NOMO-1 treated with dmso at 0.1 percent for 144 hours (cell line): ENCODE measurements around the gene SLX4IP.
"Not testable (repeated sequence)": the region's sequence is repeated elsewhere in the genome, so short reads cannot be mapped to it uniquely, and the experiment has no call there.

Source experiments
- DNase-seq: peaks from one replicate; lab custom pipeline; 2025; ENCODE audit not compliant: unreplicated experiment; lab: John Stamatoyannopoulos, UW

The SLX4IP gene

GRCh38 chr20:10565922-10566897 lies 131.1 kb downstream of the SLX4IP start:
- no peak for DNase-seq

GRCh38 chr20:10568032-10568431 lies 132.9 kb downstream of the SLX4IP start:
- DNase-seq, result no peak

GRCh38 chr20:10571313-10571815 lies 136.3 kb downstream of the SLX4IP start:
- no peak for DNase-seq

GRCh38 chr20:10572853-10573252 lies 137.7 kb downstream of the SLX4IP start:
- DNase-seq, result no peak

DNA sequence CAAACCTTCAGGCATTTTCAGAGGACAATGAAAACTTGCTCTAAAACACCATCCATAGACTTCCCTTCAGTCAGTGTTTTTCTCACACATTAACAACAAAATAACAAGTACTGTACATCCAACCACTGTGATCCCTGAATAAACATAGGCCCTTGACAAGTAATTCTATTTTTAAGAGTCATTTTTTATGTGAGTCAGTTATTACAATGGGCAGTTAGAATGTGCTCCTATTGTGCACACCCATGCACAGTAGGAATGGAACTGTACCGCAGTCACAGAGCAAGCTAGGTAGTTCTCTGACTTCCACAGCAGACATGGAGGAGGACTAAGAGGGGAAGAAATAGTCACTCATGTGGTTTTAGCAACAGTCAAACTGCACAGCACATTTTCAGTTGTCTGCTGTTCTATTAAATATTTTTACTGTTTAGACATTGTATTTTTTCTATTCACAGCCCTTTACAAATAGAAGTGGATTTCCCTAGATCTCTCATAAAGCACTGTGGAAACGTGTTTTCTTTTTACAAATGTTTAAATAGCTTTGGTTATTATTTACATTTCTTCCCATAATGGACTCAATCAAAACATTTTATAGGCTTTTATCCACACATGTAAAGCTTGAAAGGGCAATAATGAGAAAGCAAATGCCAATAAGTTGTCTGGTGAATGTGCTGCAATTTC lies 138.3 kb downstream of the SLX4IP start:
- no peak for DNase-seq

DNA sequence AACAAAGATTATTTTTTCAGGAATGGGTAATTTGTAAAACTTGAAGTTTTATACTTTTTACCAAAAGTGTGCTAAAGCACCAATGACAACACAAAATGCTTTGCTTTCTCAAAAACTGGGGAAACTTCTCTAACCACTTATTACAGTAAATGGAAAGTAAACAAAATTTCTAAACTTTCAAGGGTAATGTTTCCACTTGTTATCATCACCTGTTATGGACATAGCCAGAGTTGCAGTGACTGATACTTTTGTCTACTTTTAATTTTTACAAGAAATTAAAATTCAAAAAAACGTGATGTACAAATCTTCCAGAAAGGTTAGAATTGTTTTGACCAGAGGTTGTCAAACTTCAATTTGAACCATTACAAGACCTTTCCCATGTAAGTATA lies 138.8 kb downstream of the SLX4IP start:
- DNase-seq, result no peak

DNA sequence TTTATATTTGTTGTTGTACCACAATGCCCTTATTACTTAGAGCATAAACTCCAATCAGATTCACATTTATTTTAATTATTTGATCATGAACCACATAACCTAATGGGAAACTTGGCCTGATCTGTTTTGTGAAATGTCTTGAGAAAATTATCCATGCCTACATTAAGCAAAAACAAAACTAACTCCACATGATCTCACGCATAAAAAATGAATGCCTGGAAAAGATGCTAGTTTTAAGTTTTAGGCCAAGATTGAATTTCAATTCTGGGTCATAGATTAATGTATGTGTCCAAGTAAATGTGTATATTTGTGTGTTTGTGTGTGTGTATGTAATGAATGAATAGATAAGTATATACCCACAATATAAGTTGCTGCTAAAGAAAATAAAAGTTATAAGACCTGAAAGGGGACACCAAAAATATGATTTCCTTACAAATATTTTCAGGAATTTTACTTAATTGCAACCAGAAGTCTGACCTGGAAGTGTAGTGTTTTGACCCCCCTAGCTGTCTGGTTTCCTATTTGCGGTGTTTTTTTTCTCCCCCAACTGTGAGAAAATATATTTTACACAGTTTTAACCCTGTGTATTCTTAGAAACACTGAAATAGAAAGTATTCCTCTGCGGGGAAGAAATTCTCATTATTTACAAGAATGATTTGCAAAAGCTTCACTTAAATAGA lies 141.4 kb downstream of the SLX4IP start:
- no peak for DNase-seq

- DNase-seq, result no peak
These were observed 142.5 kb downstream of the SLX4IP start for GRCh38 chr20:10577648-10578047.

GRCh38 chr20:10578607-10579006 lies 143.5 kb downstream of the SLX4IP start:
- no peak for DNase-seq

DNA sequence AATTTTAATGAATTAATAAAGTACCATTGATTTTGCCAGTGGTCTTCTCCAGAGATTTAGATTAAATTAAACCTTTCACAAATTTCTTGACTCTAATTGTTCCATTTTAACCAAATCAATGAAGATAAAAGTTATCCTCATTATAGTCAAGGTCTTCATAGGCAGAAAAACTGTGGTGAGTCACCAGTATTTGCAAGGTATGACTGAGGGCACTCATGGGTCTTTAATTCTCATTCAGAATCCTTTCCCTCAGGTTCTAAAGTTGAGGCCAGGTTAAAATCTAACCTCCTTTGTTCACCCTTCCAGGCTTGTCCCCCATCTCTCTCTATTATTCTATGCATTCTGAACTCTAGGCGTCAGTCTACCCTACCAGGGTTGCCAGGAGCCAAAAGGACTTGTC lies 144.8 kb downstream of the SLX4IP start:
- no peak for DNase-seq

GRCh38 chr20:10580700-10581099 lies 145.6 kb downstream of the SLX4IP start:
- DNase-seq, result no peak

- no peak for DNase-seq
These were observed 146.7 kb downstream of the SLX4IP start for GRCh38 chr20:10581823-10582222.

- no peak for DNase-seq
These were observed 149.3 kb downstream of the SLX4IP start for GRCh38 chr20:10584371-10584770.

GRCh38 chr20:10585308-10585707 lies 150.2 kb downstream of the SLX4IP start:
- no peak for DNase-seq

GRCh38 chr20:10586296-10586695 lies 151.2 kb downstream of the SLX4IP start:
- no peak for DNase-seq

GRCh38 chr20:10590446-10590845 lies 155.3 kb downstream of the SLX4IP start:
- not testable (repeated sequence) for DNase-seq

DNA sequence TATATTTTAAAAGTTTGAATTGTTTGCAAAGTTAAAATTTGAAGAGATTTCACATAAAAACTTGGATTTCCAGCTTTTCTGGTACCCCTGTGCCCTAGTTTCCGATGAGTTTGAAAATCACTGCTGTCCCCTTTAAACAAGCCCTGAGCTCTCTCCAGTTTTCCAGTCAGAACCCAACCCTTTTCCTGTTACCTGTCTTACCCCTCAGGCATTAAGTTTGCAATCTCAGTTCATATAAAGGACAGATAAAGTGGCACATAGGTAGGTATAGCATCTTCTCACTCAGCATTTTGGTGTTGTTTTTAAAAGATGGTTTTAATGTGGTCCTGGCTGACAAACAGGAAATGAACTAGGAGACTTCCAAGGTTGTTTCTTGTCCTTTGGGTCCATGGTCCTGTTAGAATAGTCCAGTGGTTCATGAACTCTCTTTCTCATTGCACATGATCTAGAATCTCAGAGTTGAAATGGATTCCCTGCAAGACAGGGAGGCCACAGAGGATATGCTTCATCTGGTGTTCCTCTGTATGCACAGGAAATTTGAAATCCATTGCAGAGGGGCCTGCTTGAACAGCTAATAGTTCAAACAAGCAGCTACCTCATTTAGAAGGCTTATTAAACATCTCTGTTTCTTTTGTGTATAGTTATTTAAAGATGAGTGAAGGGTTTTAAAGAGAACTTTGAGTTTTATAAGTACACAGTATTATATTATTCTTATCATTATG lies 156.0 kb downstream of the SLX4IP start:
- DNase-seq, result no peak

DNA sequence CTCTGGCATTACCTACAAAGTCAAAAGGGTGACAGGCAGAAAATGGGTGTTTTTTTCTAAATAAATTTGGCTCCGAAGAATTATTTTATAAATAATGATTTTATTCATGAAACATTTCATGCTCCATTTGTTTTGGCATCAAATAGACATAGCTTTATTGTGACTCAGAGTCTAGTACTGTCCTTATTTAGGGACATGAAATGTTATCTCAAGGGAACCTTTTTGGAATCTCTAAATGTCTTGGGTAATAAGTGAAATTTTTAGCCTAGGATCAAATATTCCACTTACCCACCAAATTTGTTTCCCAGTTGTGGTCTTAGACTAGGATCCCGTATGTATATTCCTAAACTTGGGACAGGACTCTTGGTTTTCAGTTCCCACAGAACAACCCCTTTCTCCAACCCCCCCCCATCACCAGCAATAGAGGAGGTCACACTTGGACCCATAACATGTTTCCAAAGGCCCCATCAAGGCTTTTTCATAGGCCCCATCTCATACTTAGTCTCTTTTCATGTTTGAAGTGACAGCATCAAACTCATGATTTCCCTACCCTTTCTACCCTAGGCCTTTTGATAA lies 156.9 kb downstream of the SLX4IP start:
- DNase-seq, result no peak

DNA sequence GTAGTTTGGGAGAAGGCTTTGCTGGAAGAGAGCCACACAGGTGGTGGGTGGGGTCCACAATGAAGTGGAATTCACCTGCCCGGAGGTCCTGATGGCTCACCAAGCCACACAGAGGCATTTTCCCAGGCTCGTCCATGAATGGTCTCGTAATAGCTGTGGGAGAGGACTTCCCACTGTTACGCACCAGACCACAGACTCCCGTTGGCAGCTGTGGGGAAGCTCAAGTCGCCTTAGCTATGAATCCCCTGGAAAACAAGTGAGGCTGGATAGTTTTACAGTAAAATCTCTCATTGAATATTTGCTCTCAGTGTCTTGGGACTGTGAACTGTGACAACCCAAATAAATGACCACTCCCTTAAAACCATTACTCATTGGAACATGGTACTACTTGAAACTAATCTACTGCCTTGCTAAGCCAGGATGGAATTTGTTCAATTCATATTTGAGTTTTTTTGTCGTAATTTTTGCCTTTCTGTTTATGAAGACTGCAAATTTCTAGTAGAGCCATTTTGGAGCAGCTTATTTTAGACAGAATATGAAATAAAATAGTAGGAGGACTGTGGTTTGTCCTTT lies 159.3 kb downstream of the SLX4IP start:
- DNase-seq, result no peak

- DNase-seq, result no peak
These were observed 160.2 kb downstream of the SLX4IP start for GRCh38 chr20:10595266-10595665.
